ENCODE measurements around the gene COL1A2.

DNA sequence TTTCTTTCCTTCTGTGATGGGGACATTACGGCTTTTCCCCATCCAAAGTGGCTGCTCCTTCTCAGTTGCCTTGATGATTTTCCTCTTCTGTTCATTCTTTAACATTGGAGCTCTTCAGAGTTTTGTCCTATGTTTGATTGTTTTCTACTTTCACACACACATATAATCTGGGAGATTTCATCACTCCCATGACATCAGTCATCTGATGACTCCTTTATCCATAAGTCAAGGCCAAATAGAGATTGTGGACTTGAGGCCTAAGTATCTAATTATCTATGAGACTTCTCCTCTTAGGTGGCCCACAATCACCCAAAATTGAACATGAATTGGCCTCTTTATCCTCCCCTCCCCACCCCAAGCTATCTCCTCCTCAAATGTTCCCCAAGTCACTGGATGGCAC, 5.3 kb upstream of the COL1A2 start:
- no peak for TF ChIP-seq POLR2AphosphoS5 (IDR thresholded peaks at IDR 0.05; ENCODE audit: low read depth, low read length)
- no peak for TF ChIP-seq POLR2A (IDR thresholded peaks at IDR 0.05; ENCODE audit: low read depth, low read length)
